Tibial artery (tissue), 4 donors: ENCODE data around the gene RHEB.
"Not testable (repeated sequence)": the region's sequence is repeated elsewhere in the genome, so short reads cannot be mapped to it uniquely, and the experiment has no call there.

Experiments
- DNase-seq, 2 donors: peaks; one replicate each; pipeline ENCODE4 v3.0.0-alpha.2; 2019
- H3K27ac ChIP-seq, 2 donors: fragments of 200-600 bp; sonication (generic) in 1 of 2; 1 replicate in 1 of 2; 2 replicates in 1 of 2; pipeline ENCODE4 v1.5.1; 2018 to 2019; ENCODE audit warnings: mild to moderate bottlenecking in 1 of 2
- H3K27me3 ChIP-seq, 2 donors: fragments of 200-600 bp; sonication (generic) in 1 of 2; one replicate each; pipeline versions ENCODE4 v1.5.1 to v1.6.0; 2016 to 2019
- H3K36me3 ChIP-seq, 3 donors: fragments of 200-600 bp; sonication (generic) in 2 of 3; one replicate each; pipeline ENCODE4 v1.5.1; 2016 to 2019; ENCODE audit warnings: mild to moderate bottlenecking in 2 of 3
- H3K4me1 ChIP-seq, 4 donors: fragments of 200-600 bp; sonication (generic) in 2 of 4; 1 replicate in 3 of 4; 2 replicates in 1 of 4; pipeline ENCODE4 v1.5.1; 2016 to 2019
- H3K4me3 ChIP-seq, 2 donors: fragments of 200-600 bp; sonication (generic) in 1 of 2; 1 replicate in 1 of 2; 2 replicates in 1 of 2; pipeline ENCODE4 v1.5.1; 2018 to 2019; ENCODE audit warnings: mild to moderate bottlenecking in 2 of 2
- H3K9me3 ChIP-seq, 3 donors: fragments of 200-600 bp; sonication (generic) in 1 of 3; one replicate each; pipeline ENCODE4 v1.5.1; 2016 to 2019
- CTCF ChIP-seq, 2 experiments: fragments of 200-600 bp in 1 of 2; fragments of 450-650 bp in 1 of 2; IDR thresholded peaks; one replicate each; pipeline ENCODE4 v1.5.1; 2017 to 2019; ENCODE audit warnings: antibody characterized with exemption in 2 of 2, mild to moderate bottlenecking in 1 of 2, moderate library complexity in 1 of 2
- intact Hi-C: fragments of 100-400 bp; cut with DNase I; formaldehyde crosslinking; loops from one replicate; pipeline ENCODE4 v1.15.0; 2023; ENCODE audit warnings: low total_unique reads

Gene RHEB

GRCh38 chr7:151524845-151525244, 5.2 kb upstream of the RHEB start:
- no peak for DNase-seq
- peaks cover 0 to 9% (median 6%) of the 10 kb centered on the region in 4 donors for H3K4me1 ChIP-seq
- intact Hi-C loops, result loop anchor here (1.0 kb wide), 1 partner anchor 18 kb away; no protein-coding TSS in a partner anchor
- no peaks in the 10 kb centered on the region for H3K27me3 ChIP-seq
- no peak overlapping the region for H3K27ac ChIP-seq
- TF ChIP-seq CTCF (IDR thresholded peaks at IDR 0.05), result no peak
- H3K9me3 ChIP-seq, result peaks cover 0 to 1% (median 0%) of the 10 kb centered on the region in 3 donors
- H3K4me3 ChIP-seq, result no peak overlapping the region
- H3K36me3 ChIP-seq, result no peaks in the 10 kb centered on the region

GRCh38 chr7:151524331-151524730, 4.6 kb upstream of the RHEB start:
- no peaks in the 10 kb centered on the region for H3K9me3 ChIP-seq
- TF ChIP-seq CTCF (IDR thresholded peaks at IDR 0.05), result no peak
- intact Hi-C loops, result loop anchor here (1.0 kb wide), 1 partner anchor 19 kb away; no protein-coding TSS in a partner anchor
- no peaks in the 10 kb centered on the region for H3K27me3 ChIP-seq
- DNase-seq, result no peak
- H3K36me3 ChIP-seq, result no peaks in the 10 kb centered on the region
- no peak overlapping the region for H3K4me3 ChIP-seq
- H3K4me1 ChIP-seq, result peaks cover 0 to 9% (median 6%) of the 10 kb centered on the region in 4 donors
- H3K27ac ChIP-seq, result no peak overlapping the region

- Histone ChIP-seq H3K27me3 (no peaks in the 10 kb centered on the region), H3K9me3 (no peaks in the 10 kb centered on the region), H3K36me3 (no peaks in the 10 kb centered on the region), H3K4me1 (peaks cover 0 to 34% (median 19%) of the 10 kb centered on the region in 4 donors), H3K4me3 (peak overlapping the region; percentile 84 to 92), H3K27ac (peak overlapping the region; percentile 93 to 100)
- no peak for TF ChIP-seq CTCF (IDR thresholded peaks at IDR 0.05)
- DNase-seq, result peak; percentile 44 to 82
- intact Hi-C loops, result no loop called here
Measured at GRCh38 chr7:151520419-151521261, 945 bp upstream of the RHEB start.

GRCh38 chr7:151518947-151519764, 539 bp downstream of the RHEB start:
- H3K9me3 ChIP-seq, intact Hi-C loops, H3K36me3 ChIP-seq, H3K27me3 ChIP-seq: not testable (repeated sequence)
- peak; percentile 41 to 83 for DNase-seq
- Histone ChIP-seq H3K27ac (peak overlapping the region; percentile 93 to 100), H3K4me3 (peak overlapping the region; percentile 84 to 92), H3K4me1 (peaks cover 0 to 49% (median 24%) of the 10 kb centered on the region in 4 donors)
- TF ChIP-seq CTCF (IDR thresholded peaks at IDR 0.05), result peak in 1 of 2 experiments; percentile 10

- Histone ChIP-seq H3K4me3 (peak overlapping the region; percentile 84 to 92), H3K27ac (peak overlapping the region; percentile 93 to 100), H3K36me3 (no peaks in the 10 kb centered on the region), H3K4me1 (peaks cover 0 to 55% (median 24%) of the 10 kb centered on the region in 4 donors), H3K9me3 (no peaks in the 10 kb centered on the region), H3K27me3 (no peaks in the 10 kb centered on the region)
- DNase-seq, result peak; percentile 50 to 77
- no peak for TF ChIP-seq CTCF (IDR thresholded peaks at IDR 0.05)
- intact Hi-C loops, result no loop called here
Measured at GRCh38 chr7:151518105-151518946, 1.4 kb downstream of the RHEB start.
